Muscle of back (tissue), 11 donors: Measurements from ENCODE around the gene HSCB. TPM values are rescaled to one million over a fixed set of nuclear protein-coding genes. Genes with fewer than 3 reads are reported as not detected.
"Not testable (repeated sequence)": the region's sequence is repeated elsewhere in the genome, so short reads cannot be mapped to it uniquely, and the experiment has no call there.

ENCODE experiments used
- DNase-seq, 3 donors: peaks; one replicate each; pipeline versions ENCODE4 v3.0.0 to v3.0.0-alpha.2; 2013
- polyA plus RNA-seq, 10 donors: library from polyadenylated mRNA; unstranded; fragments of 120-200 nt; gene quantifications; one replicate each; pipeline ENCODE4 v1.2.1, GENCODE V29; 2013; ENCODE audit not compliant: insufficient read length in 10 of 10

Gene HSCB
- polyA plus RNA-seq, 10 donors: 16.1 to 23.0 (median 19.0) TPM

DNA sequence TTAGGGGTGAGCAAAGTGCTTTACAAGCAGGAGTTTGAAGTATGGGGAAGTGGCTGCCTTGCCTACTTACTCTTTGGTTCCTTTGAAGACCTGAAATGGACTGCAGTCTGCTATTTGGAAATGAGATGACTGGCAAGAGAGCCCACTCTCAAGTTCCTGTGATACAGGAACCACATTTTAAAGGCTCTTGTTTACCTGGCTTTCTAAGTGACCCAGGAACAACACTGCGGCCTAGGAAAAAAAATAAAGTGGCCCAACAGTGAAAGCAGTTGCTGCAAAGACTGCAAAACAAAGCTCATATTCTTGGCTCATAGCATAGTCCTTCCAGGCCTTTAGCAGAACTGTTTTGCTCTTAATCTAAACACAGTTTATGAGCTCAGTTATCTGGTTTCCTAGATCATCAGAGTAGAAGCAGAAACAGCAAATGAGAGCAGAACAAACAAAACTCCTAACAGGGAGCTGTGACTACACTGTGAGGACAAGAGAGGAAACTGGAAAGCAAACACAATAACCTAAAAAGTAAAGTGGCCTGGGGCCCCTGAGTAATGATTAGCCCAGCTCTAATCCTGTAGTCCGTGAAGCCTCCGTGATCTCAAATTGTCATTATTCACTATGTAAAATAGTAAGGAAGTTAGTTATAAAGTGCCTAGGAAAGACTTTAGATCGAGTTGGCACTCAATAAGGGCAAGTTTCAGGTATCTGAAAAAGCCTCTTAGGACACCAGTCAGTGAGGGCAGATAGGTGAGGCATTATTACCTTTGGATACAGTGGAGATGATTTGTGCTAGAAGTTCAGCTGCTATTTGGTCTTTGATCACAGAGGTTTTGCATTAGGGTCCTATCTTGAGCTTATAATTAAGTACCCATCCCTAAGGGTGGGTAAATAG is 42.2 kb downstream of the HSCB start:
- no peak for DNase-seq

DNA sequence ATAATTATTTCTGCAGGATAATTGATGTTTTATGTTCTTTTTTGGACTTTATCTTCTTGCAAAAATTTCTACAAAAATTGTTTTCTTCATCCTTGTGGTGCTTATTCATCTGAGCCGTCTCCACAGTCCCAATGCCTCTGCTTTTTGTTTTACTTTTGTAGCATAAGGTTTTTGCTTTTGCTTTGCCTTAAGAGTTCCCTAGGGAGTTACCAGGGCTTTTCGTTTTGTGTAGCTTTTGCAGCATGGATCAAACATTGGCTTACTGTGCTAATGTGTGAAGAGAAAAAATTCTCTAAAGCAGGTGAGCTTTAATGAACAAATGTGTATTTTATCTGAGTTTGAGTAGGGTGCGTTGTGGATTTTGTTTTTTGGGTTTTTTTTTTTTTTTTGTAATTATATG is 46.8 kb downstream of the HSCB start:
- DNase-seq: no peak

DNA sequence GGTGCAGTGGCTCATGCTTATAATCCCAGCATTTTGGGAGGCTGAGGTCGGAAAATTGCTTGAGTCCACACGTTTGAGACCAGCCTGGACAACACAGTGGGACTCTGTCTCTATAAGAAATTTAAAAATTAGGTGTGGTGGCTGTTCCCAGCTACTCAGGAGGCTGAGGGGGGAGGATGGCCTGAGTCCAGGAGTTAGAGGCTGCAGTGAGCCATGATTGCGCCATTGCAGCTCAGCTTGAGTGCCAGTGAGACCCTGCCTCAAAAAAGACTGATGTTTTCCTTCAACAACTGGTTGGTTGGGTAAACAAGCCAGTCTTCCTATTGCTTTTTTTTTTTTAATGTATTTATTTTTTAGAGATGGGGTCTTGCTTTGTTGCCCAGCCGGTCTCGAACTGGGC is 49.3 kb downstream of the HSCB start:
- DNase-seq: no peak

DNA sequence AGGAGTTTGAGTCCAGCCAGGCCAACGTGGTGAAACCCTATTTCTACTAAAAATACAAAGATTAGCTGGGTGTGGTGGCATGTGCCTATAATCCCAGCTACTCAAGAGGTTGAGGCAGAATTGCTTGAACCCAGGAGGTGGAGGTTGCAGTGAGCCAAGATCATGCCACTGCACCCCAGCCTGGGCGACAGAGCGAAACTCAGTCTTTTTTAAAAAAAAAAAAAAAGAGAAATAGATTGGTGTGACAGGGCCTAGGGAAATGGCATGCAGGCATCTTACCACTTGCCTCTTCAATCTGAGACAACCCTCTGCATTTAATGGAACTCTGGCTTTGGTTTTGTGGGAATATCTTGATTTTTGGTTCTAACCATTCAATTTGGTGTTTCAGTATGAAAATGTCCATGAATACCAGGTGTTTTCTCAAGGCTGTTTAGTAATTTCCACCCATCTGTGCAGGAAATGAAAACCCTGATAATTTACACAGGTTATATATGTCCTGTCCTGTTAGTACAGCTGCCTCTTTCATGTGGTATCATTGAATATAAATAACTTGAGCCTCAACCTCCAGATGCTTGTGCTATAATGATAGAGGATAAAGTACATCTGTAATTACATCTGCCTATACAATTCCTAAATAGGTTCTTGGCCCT is 50.1 kb downstream of the HSCB start:
- DNase-seq: no peak

DNA sequence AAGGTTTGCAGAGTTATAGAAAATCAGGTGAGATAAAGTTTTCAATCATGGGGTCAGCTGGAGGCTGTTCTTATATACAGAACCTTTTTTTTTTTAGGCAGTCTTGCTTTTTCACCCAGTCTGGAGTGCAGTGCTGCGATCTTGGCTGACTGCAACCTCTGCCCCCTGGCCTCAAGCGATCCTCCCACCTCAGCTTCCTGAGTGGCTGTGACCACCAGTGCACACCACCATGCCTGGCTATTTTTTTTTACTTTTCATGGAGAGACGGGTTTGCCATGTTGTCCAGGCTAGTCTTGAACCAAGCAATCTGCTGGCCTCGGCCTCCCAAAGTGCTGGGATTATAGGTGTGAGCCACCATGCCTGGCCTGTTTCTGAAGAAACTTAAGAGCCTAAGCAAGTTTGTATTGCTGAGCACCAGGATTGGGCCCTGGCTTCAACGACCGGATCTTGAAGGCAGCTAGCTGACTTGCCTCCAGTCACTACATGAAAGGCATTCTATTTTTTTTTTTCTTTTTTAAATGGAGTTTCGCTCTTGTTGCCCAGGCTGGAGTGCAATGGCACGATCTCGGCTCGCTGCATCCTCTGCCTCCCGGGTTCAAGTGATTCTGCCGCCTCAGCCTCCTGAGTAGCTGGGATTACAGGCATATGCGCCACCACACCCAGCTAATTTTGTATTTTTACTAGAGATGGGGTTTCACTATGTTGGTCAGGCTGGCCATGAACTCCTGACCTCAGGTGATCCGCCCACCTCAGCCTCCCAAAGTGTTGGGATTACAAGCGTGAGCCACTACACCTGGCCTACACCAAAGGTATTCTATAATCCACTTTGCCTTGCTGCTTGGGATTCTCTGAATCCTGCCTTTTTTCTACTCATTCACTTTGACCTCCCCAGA is 50.9 kb downstream of the HSCB start:
- DNase-seq: no peak

DNA sequence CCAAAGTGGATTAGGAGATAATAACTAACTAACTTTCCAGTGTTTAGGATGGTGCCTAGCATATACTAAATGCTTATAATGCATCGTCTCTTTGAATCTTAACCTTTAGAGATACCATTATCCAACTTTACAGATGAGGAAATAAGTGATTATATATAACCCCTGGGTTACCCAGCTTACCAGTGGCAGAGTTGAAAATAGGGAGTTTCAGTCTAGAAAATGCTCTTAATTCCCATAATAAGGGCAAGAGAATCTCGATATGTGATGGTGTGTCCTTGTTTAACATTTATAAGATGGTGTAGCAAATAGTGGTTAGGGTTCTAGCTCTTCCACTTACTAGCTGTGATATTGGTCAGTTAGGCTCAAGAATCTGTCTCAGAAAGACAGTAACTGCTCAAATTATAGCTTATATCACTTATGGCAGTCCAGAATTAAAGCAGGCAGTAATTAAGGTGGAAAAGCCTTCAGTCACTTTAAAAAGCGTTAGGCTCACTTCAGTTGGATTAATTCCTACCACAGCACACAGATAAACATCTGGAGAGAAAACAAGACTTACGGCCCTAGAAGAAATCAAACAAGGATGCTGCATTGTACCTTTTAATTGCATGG is 52.2 kb downstream of the HSCB start:
- DNase-seq: no peak

DNA sequence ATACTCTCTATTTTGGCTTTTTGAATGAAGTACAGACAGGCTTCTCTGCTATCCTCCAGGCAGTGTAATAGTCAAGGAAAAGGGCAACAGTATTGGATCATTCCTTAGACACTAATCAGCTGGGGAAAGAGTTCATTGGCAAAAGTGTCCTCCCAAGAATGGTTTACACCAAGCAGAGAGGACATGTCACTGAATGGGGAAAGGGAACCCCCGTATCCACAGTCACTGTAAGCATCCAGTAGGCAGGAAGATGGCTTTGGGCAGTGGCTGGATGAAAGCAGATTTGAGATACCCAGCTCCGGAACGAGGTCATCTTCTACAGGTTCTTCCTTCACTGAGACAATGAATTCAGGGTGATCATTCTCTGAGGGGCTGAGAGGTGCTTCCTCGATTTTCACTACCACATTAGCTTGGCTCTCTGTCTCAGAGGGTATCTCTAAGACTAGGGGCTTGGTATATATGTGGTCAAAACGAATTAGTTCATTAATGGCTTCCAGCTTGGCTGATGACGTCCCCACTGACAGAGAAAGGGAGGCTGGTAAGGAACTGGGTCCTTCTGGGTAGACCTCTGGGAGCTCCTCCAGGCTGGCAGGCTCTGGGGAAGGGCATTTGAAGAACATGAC is 53.3 kb downstream of the HSCB start:
- no peak for DNase-seq

DNA sequence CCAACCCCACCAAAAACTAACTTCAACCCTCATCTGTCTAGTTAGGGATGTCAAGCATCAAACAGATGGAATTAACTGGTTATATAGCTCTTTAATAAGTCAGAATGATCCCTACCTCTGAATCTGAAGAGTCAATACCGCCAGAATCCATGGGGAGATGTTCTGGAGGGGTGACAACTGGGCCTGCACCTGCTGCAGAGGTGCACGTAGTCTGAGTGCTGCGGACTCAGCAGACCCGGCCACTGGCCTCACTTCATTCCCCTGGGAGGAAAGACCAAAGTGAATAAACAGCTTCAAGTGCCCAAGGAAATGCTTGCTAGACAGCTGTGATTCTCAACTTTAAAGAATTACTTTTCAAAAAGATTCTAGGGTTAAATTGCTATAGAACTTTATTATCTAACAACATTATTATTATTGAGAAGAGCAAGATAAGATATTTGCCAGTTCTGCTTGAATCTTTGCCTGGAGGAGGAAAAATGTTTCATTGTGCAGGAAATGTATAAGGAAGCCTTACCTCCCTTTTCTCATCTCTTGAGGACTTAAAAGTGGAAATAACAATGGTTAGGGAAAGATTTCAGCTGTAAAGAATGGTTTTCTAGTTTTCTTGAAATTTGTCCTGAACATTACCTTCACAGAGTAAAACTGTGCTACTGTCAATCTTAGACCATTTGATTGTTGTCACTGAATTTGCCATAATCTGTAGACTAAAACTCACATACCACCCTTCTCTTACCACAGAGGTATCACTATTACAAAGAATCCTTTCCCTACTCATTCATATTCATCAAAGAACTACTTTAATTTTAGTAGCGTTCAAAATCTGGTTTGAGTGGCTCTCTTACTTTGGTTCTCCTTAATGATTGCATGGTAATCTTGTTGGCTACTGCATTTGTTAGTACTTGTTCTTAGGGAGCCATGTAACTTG is 54.4 kb downstream of the HSCB start:
- no peak for DNase-seq

DNA sequence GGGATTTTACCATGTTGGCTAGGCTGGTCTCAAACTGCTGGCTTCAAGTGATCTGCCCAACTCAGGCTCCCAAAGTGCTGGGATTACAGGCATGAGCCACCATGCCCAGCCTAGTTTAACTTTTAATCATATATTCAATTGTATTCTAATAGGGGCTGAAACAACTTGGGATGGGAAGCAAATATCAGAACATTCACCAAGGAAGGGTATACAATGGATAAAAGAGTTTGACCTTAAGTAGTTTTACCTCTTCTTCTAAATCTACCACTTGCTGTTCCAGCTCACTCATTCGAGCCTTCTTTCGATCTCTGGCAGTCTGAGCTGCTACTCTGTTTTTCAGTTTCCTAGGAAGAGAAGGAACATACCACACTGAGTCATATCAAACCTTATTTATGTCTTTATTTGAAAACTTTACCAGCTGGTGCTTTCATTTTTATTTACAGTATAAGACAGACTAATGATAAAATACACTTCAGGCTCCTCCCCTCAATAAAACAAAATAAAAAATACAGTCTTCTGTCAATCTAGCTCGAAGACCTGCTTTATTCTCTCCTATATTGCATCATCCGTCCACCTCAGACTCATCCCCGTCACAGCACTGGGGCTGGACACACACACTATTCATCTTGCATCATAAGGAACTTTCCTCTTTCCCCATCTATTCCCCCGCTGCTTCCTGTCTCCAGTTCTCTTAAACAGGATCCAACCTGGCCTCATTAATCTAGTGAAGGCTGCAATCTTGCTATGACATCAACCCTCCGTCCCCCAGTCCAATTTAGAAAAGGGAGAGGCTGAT is 57.2 kb downstream of the HSCB start:
- peak; percentile 65 to 87 (median 86) for DNase-seq

DNA sequence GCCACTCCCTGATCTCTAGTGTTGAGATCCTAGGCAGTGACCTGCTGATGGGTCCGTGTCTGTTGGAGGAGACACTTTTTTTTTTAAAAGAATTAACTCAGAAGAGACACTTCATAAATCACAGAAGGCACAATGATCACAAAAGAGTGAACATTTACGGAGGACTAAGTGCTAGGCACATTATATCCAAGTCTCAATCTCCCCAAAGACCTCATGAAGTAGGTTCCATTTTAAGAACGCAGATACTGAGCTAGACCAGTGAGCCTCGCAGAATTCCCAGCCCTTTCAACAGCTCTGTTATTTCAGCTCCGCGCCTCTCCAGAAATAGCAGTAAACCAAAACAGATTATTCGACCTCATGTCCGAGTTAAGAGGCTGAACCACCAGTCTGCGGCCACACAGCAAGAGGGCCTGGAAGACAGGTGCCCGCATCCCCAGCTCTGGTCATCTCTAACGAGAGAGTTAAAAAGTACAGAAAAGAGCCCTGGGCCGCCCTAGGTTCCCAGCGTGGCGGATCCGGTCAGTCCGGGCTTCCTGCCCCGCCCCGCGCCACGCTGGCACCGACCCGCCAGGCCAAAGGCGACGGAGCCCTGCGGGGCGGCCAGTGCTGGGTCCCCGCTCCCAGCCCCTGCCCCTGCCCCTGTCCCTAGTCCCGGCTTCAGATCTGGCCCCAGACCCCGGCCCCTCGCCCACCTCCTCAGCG is 57.9 kb downstream of the HSCB start:
- DNase-seq: peak; percentile 41 to 88 (median 74)

DNA sequence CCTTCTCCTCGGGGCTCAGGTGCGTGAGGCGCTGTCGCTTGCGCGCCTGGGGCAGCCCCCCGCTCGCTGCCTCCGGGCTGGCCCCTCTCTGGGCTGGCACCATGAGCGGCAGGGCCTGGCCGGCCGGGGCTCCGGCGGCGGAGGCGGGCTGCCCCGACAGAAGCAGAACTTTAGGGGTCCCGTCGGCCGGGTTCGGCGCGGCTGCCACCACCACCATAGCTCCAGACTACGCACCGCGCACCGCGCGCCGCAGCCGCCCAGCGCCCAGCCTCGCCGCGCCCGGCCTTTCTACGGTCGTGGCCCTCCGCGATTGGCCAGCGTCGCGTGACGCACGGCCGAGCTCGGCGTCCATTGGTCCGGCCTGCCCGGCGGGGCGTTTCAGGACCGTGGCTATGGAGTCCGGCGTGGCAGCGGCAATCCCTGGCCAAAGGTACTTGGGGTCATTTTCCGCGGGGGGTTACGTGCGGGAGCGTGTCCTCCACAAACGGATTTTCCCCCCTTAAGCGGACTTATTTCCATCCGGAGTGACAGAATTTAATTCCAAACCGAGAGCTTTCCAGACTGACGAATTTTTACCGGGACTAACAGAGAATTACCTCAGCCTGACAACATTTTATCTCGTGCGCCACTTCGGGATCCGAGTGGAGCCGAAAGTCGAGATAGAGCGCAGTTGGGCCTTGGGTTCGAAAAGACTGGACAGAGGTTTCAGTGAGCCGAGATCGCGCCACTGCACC is 58.6 kb downstream of the HSCB start, which contains the start of gene XBP1:
Gene XBP1, minus strand, starts transcription at position 262 of the 734 bp plus-strand sequence.
- DNase-seq: peak; percentile 96 to 99 (median 98)

DNA sequence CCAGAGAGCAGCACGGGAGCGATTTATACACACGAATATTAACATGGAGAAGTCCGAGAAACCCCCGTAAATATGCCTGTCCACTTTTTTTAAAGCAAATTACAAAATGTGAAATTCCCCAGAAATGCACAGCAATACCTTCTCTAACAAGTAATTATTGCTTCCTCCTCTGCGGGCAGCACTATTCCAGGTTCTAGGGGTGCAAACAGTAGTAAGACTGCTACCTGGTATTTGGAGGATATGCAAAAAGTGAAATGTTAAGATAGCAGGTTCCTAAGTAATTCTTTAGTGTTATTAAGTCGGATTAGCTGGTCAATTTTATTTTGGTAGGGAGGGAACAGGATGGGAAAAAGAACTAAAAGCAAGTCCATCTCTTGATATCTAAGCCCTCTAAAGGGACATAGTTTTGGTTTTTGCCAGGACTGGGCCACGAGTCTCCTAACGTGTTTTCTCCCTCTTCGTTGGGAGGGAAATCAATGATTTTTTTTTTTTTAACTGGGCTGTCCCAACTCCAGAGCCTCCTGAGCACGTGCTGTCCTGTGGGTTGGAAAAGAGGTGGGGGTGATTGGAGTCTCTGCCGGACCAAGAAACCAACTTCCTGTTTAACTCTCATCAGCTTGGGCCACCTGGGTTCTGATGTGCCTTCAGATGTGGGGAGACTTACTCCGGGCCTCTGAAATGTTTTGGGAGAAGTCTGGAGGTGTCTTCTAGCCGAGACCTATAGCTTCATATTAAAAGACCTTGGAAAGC is 60.2 kb downstream of the HSCB start:
- DNase-seq: peak in 1 of 3 donors; percentile 39

DNA sequence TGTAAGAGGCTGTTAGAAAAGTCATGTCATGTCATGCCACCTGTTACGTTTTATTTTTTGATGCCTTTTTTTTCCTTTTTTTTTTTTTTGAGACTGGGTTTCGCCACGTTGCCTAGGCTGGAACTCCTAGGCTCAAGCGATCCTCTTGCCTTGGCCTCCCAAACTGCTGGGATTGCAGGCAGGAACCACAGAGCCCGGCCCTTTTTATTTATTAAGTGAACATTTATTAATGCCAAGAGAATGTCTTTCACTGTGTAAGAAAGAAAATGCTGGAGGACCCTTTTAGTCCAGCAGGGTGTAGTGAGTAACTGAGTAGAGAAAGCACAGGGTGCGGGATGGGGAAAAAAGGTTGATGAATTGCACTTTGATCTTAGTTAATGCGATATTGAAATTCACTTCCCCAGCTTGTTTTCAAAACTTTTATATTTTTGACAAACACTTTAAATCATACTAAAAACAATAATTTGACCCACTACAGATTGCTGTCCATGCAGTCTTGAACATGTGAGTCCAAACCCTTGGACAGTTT is 60.8 kb downstream of the HSCB start:
- DNase-seq: no peak

DNA sequence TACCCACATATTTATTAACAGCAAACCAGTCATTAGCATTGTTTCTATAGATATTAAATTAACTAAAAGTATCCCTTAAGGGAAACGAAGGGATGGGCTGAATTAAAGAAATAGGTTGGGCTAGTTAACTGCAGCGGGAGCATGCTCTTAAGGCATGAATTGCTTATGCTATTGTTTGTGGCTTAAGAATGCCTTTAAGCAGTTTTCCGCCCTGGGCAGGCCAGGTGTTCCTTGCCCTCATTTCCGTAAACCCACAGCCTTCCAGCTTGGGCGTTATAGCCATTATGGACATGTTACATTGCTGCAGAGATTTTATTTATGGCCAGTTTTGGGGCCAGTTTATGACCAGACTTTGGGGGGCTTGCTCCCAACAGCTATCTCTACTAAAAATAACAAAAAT is 63.6 kb downstream of the HSCB start:
- not testable (repeated sequence) for DNase-seq
